HG02759 (cell line): ENCODE results near the gene VAMP5.

ENCODE experiments used
- ATAC-seq: cut with Tn5 transposase; IDR thresholded peaks from one replicate; pipeline ENCODE4 v1.9.1; 2021; ENCODE audit warnings: mild to moderate bottlenecking, moderate library complexity; ENCODE audit not compliant: unreplicated experiment

VAMP5 gene

DNA sequence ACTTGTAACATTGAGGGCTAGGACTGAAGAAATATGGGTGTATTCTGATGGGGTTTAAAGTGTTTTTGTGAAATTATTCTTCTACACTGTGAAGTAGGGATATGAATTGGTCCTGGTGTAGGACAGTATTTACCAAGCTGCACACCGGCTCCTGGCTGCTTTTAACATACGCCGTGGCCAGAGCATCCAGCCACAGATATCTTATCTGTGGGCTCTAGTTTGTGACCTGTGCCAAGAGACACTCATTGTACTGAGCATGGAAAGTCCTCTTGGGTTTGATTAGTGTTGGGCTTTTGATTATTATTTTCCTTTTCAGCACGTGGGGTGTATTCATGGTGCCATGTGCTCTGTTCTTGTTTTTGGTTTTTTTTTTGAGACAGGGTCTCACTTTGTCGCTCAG is 39.8 kb downstream of the VAMP5 start:
- no peak for ATAC-seq

DNA sequence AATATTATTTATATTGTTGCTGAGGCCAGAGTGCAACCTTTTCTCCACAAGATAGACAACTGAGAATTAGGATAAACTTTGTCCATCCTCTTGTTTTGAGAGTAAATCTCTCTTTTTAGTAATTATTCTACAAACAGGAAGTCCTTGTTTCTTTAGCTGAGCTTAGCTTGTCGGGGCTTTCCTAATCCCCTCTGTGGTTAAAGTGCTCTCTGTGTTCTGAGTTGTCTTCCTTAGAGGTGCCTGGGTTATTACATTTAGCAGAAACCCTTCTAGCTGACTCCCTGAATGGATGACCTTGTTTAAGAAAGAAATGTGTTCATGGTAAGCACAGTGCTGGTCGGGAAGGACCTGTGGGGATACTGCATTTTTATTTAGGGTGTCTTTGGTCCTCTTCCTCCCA is 44.4 kb downstream of the VAMP5 start:
- ATAC-seq: no peak

DNA sequence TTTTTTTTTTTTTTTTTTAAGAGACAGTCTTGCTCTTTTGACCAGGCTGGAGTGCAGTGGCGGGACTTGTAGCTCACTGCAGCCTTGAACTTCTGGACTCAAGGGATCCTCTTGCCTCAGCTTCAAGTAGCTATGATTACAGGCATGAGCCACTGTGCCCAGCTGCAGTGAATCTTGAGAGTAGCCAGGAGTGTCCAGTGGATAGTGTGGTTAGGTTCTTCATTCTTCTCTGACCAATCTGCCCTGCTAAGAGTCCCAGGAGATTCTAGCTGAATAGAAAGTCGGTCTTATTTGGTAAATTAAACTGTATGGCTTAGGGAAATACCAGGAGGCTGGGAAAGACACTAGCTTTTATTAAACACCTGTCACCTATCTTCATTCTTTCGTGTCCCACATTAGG is 47.1 kb downstream of the VAMP5 start:
- no peak for ATAC-seq

DNA sequence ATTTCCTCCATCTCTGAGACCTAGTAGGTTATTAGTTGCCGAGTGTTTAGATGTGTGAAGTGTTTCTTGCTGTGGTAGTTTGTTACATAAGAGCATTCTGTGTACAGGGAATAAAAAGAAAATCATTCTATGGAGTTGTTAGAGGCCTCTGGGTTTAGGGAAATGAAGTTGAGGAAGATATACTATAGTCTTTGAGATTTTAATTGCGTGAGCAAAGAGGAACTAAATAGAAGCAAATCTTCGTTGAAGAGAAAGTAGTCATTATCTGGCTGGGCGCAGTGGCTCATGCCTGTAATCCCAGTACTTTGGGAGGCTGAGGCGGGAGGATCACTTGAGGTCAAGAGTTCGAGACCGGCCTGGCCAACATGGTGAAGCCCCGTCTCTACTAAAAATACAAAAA is 50.8 kb downstream of the VAMP5 start:
- ATAC-seq: no peak

DNA sequence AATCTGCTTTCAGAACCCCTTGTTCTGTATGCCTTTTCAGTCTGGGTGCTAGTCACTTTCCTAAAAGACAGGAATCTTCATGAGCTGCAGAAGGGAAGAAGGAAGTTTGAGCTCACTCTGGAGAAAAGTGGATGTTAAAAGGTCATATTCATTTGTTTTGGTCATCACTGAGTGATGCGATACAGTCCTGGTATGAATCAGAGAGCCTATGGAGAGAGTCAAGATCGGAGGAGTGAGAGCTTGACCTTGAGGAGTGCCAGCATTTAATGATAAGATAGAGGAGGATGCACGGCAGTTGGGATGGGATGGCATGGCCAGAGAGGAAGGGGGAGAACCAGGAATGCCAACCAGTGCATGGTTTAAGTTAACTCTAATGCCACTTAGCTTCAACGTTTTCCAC is 51.4 kb downstream of the VAMP5 start:
- no peak for ATAC-seq

DNA sequence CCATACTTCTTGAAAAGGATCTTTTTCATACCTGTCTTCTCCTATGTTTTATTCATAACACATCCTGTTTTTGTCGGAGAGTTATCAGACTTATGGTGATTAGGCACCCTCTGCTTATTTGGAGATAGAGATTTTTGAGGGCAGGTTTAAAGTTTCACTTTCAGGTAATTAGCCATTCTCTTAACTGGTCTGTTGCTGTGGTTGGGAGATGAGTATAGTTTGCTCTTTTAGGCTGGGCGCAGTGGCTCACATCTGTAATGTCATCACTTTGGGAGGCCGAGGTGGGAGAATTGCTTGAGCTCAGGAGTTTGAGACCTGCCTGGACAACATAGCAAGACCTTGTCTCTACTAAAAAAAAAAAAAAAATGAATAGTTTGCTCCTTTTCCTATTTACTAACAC is 58.5 kb downstream of the VAMP5 start:
- ATAC-seq: no peak
